Body of pancreas (tissue), 4 donors: ENCODE measurements around the gene ARHGAP12. TPM values are rescaled to one million over a fixed set of nuclear protein-coding genes. Genes with fewer than 3 reads are reported as not detected.

Experiments
- ATAC-seq: fragments of 150-250 bp; one replicate; pipeline ENCODE4 v1.9.1; 2016
- DNase-seq, 4 donors: peaks; one replicate each; pipeline ENCODE4 v3.0.0-alpha.2; 2019
- H3K27ac ChIP-seq, 4 donors: fragments of 200-600 bp; sonication (generic); 1 replicate in 3 of 4; 2 replicates in 1 of 4; pipeline versions ENCODE4 v1.5.1 to v1.6.1; 2016 to 2019; ENCODE audit warnings: mild to moderate bottlenecking in 1 of 4, mixed read lengths in 1 of 4, moderate library complexity in 1 of 4
- H3K27me3 ChIP-seq, 2 donors: fragments of 200-600 bp; sonication (generic); one replicate each; pipeline ENCODE4 v1.6.0; 2016; ENCODE audit warnings: mild to moderate bottlenecking in 1 of 2
- H3K36me3 ChIP-seq, 2 donors: fragments of 200-600 bp; sonication (generic); replicated peaks in 1 of 2; 2 replicates each; pipeline ENCODE4 v1.5.1; 2016; ENCODE audit warnings: low read depth in 2 of 2; ENCODE audit not compliant: insufficient read depth in 1 of 2
- H3K4me1 ChIP-seq: fragments of 200-600 bp; sonication (generic); one replicate; pipeline ENCODE4 v1.6.0; 2016
- H3K4me3 ChIP-seq, 2 donors: fragments of 200-600 bp; sonication (generic); 1 replicate in 1 of 2; 2 replicates in 1 of 2; pipeline ENCODE4 v1.5.1; 2016 to 2019
- H3K9me3 ChIP-seq, 3 donors: fragments of 200-600 bp; sonication (generic); 1 replicate in 2 of 3; 2 replicates in 1 of 3; pipeline ENCODE4 v1.5.1; 2016
- POLR2A ChIP-seq, 3 donors: fragments of 450-650 bp; IDR thresholded peaks; one replicate each; pipeline ENCODE4 v1.6.1; 2016; ENCODE audit warnings: antibody characterized with exemption in 3 of 3, mild to moderate bottlenecking in 2 of 3
- WGBS, 2 donors: methylation state at CpG; one replicate each; pipeline ENCODE4 v1.1.5; 2017; 5-methylcytosine and 5-hydroxymethylcytosine counted together
- intact Hi-C: fragments of 100-400 bp; cut with DNase I; formaldehyde crosslinking; loops from one replicate; pipeline ENCODE4 v1.15.1; 2023
- total RNA-seq, 2 donors: library from RNA; depleted of rRNA; stranded (reverse); fragments of >200 nt; gene quantifications; one replicate each; pipeline ENCODE4 v1.1.0, GENCODE V29; 2016
- TF ChIP-seq, protein P1 (sequence below), 7 experiments: fragments of 450-650 bp in 4 of 7; fragments of 200-600 bp in 3 of 7; sonication (generic) in 3 of 7; IDR thresholded peaks; one replicate each; pipeline ENCODE4 v1.5.1; 2016 to 2019; ENCODE audit warnings: antibody characterized with exemption in 7 of 7

Gene ARHGAP12
- total RNA-seq, 2 donors from 2014 or later, result 34.3 to 39.4 TPM

DNA sequence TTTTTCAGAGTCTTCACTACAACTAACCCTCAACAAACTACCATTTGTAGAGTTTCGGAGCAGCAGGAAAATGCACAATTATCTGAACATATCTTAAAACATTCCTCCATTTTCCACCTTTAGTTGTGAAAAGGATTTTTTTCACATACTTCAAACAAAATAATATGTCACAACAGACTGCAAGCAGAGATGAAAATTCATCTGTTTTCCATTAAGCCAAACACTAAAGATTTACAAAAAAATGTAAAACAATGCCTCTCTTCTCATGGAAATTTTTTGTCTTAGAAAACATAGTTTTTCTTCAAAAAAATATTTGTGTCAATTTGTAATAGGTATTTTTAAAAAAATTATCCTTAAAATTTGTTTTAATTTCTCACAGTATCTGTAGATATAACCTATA, 98.9 kb downstream of the ARHGAP12 start:
- 90 to 91% methylated on average over 1 of the region's 1 CpG for WGBS, 2 donors
- intact Hi-C loops, result no loop called here
- Histone ChIP-seq H3K27me3 (no peaks in the 10 kb centered on the region), H3K4me1 (peaks cover 7% of the 10 kb centered on the region), H3K27ac (no peak overlapping the region), H3K9me3 (no peaks in the 10 kb centered on the region), H3K36me3 (no peaks in the 10 kb centered on the region), H3K4me3 (no peak overlapping the region)
- TF ChIP-seq, protein P1, sequence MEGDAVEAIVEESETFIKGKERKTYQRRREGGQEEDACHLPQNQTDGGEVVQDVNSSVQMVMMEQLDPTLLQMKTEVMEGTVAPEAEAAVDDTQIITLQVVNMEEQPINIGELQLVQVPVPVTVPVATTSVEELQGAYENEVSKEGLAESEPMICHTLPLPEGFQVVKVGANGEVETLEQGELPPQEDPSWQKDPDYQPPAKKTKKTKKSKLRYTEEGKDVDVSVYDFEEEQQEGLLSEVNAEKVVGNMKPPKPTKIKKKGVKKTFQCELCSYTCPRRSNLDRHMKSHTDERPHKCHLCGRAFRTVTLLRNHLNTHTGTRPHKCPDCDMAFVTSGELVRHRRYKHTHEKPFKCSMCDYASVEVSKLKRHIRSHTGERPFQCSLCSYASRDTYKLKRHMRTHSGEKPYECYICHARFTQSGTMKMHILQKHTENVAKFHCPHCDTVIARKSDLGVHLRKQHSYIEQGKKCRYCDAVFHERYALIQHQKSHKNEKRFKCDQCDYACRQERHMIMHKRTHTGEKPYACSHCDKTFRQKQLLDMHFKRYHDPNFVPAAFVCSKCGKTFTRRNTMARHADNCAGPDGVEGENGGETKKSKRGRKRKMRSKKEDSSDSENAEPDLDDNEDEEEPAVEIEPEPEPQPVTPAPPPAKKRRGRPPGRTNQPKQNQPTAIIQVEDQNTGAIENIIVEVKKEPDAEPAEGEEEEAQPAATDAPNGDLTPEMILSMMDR (IDR thresholded peaks at IDR 0.05), result no peak
- no peak for TF ChIP-seq POLR2A (IDR thresholded peaks at IDR 0.05)
- DNase-seq, result no peak
- no peak for ATAC-seq

DNA sequence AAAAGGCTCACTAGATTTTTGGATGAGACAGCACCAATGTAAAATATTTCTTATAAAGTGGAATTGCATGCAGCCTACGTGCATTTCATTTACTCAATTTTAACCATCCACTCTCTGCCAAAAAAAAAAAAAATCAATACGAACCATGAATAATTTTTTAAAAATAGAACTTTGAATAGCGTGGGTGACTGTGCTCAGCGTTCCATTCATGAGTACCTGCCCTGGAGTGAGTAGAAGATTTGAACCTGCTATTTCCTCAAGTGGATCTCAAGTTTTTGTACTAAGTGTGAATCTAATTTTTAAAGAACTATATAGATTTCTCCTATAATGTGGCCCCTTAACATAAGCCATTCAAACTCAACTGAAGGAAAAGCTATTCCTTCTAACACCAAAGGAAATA, 105.3 kb downstream of the ARHGAP12 start:
- no peaks in the 10 kb centered on the region for H3K27me3 ChIP-seq
- TF ChIP-seq POLR2A (IDR thresholded peaks at IDR 0.05), result no peak
- TF ChIP-seq, protein P1 (IDR thresholded peaks at IDR 0.05), result no peak
- H3K4me1 ChIP-seq, result no peaks in the 10 kb centered on the region
- intact Hi-C loops, result no loop called here
- H3K27ac ChIP-seq, result no peak overlapping the region
- 36 to 39% methylated on average over 4 of the region's 4 CpGs for WGBS, 2 donors
- H3K4me3 ChIP-seq, result no peak overlapping the region
- ATAC-seq (no peak), DNase-seq (no peak)
- H3K9me3 ChIP-seq, result no peaks in the 10 kb centered on the region
- H3K36me3 ChIP-seq, result no peaks in the 10 kb centered on the region

DNA sequence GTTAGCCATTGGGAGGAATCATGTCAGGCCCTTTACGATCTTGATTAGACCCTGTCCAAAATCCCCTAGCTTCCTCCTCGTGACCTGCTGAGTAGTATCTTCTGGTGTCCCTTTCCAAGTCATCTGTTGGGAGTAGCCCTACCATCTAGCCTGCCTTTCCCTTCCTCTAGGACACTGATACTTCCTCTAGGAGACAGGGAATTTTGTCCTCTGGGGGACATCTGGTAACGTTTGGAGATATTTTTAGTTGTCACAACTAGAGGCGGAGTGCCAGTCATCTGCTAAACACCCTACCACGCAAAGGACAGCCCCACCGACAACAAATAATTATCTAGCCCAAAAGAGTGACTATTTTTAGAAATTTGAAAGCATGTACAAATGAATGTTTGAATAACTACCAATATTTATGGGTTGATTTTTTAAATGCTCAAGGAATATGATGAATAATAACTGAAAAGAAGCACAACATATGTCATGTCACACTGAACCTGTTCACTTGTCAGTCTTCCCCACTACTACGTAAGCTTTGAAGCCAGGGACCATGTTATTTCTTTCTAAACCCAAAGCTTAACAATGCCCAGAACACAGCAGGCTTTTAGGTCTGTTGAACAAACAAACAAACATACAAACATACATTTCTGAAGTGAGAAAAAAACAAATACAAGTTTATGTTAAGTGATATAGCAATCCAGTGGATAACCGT, 105.9 kb downstream of the ARHGAP12 start:
- DNase-seq, result no peak
- WGBS, 2 donors, result 72 to 85% methylated on average over 8 of the region's 8 CpGs
- Histone ChIP-seq H3K9me3 (no peaks in the 10 kb centered on the region), H3K27me3 (no peaks in the 10 kb centered on the region), H3K27ac (no peak overlapping the region), H3K36me3 (no peaks in the 10 kb centered on the region), H3K4me3 (no peak overlapping the region), H3K4me1 (no peaks in the 10 kb centered on the region)
- intact Hi-C loops, result no loop called here
- TF ChIP-seq, protein P1 (IDR thresholded peaks at IDR 0.05), result no peak
- TF ChIP-seq POLR2A (IDR thresholded peaks at IDR 0.05), result no peak
- no peak for ATAC-seq

DNA sequence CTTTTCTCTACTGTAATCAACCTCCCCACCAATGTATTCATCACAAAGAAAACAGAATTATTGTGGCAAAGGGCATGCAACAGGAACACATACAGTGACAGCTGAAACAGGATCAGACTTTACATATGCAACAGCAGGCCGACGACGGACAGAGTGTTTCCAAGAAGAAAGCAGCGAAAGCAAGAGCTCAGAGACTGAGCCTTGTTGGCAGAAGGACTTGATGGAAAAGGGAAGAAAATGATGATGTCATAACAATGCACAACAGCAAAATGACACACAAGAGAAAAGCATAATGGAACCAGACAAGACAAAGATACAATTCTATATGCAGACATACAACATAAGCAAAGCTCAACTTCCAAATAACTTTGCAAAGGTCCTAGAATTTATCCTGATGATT, 106.5 kb downstream of the ARHGAP12 start:
- no peak overlapping the region for H3K4me3 ChIP-seq
- H3K27ac ChIP-seq, result no peak overlapping the region
- intact Hi-C loops, result no loop called here
- ATAC-seq, result no peak
- H3K4me1 ChIP-seq, result no peaks in the 10 kb centered on the region
- 85 to 94% methylated on average over 4 of the region's 4 CpGs for WGBS, 2 donors
- H3K9me3 ChIP-seq, result no peaks in the 10 kb centered on the region
- DNase-seq, result no peak
- no peaks in the 10 kb centered on the region for H3K36me3 ChIP-seq
- H3K27me3 ChIP-seq, result no peaks in the 10 kb centered on the region
- TF ChIP-seq, protein P1 (IDR thresholded peaks at IDR 0.05), result no peak
- TF ChIP-seq POLR2A (IDR thresholded peaks at IDR 0.05), result no peak

DNA sequence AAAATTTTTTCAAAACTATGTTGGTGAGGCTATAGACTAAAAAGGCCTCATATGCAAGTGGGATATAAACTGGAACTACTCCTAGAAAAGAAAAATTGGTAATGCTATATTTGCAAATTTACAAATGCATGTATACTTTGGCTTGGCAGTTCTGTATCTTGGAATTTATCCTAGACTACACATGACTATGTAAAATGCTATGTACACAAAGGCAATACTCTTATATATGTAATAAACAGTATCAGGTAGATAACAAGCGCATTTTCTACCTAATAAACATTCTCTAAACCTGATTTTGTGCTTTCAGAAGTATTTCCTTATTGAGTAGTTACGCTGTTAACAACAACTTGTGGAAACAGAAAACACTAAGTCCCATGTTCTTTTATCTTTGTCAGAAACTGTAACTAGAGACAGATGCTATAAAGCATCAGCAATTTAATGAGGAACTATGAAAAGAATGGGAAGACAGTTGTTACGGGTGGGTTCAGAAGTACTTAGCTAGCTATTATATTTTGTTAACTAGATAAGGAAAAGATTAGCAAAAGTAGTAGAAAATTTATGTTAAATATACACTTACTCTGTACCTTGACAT, 107.8 kb downstream of the ARHGAP12 start:
- 70 to 80% methylated on average over 3 of the region's 3 CpGs for WGBS, 2 donors
- ATAC-seq, result no peak
- H3K36me3 ChIP-seq, result no peaks in the 10 kb centered on the region
- no peaks in the 10 kb centered on the region for H3K27me3 ChIP-seq
- TF ChIP-seq, protein P1 (IDR thresholded peaks at IDR 0.05), result no peak
- no peak for TF ChIP-seq POLR2A (IDR thresholded peaks at IDR 0.05)
- no peaks in the 10 kb centered on the region for H3K9me3 ChIP-seq
- H3K27ac ChIP-seq, result no peak overlapping the region
- DNase-seq, result no peak
- H3K4me1 ChIP-seq, result no peaks in the 10 kb centered on the region
- intact Hi-C loops, result no loop called here
- no peak overlapping the region for H3K4me3 ChIP-seq
